GM21723 (cell line): ENCODE measurements around the gene CLSTN3.
A peak's percentile ranks its signal among the peaks of the same experiment; 100 is the strongest.

Source experiments
- ATAC-seq: cut with Tn5 transposase; IDR thresholded peaks from one replicate; pipeline ENCODE4 v1.9.1; 2021; ENCODE audit warnings: mild to moderate bottlenecking, moderate library complexity; ENCODE audit not compliant: unreplicated experiment

CLSTN3 gene

DNA sequence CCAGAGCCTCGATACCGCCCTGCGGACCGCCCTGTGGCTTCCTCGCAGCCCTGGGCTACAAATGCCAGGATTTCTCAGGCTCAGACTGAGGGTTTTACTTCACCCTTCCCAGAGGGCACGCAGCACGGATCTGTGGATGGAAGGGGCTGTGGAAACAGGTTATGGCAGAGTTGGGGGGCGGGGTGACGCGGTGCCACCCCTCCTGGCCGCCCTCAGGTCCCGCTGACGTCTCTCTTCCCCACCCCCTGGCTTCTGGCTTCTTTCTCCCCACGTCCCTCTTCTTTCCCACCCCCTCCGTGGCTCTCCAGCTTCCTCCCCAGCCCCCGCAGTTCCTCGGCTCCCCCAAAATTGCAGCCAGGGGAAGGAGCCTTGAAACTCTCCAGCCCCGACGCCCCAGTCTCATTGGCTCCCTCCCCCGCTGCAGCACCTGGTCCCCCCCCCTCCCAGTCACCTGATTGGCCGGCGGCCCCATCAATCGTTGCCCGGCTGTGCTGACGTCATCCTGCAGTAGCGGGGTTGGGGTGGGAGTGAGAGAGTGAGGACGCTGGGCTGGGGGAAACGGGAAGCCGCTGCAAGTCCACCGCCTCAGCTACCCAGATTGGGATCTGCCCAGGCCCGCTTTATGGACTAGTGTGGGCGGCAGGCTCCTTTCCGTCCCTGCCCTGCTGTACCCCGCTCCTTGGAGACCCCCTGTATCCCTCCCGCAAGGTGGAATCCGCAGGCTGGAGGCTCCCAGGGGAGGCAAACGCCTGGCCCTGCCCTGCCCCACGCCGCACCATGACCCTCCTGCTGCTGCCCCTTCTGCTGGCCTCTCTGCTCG lies at the start of gene CLSTN3:
TSS of gene CLSTN3 (plus strand) at position 500 of the 820 bp plus-strand sequence. CDS start at position 778, 278 bp downstream.
- ATAC-seq = peak; percentile 78

GRCh38 chr12:7081037-7081436 lies 49.1 kb upstream of the CLSTN3 start:
- no peak for ATAC-seq

GRCh38 chr12:7083125-7083524 lies 47.0 kb upstream of the CLSTN3 start:
- ATAC-seq = no peak

GRCh38 chr12:7089196-7089871 lies 40.8 kb upstream of the CLSTN3 start:
- ATAC-seq = no peak

GRCh38 chr12:7090222-7090998 lies 39.8 kb upstream of the CLSTN3 start:
- no peak for ATAC-seq

GRCh38 chr12:7091171-7091570 lies 39.0 kb upstream of the CLSTN3 start:
- no peak for ATAC-seq

GRCh38 chr12:7091660-7092228 lies 38.4 kb upstream of the CLSTN3 start:
- no peak for ATAC-seq

DNA sequence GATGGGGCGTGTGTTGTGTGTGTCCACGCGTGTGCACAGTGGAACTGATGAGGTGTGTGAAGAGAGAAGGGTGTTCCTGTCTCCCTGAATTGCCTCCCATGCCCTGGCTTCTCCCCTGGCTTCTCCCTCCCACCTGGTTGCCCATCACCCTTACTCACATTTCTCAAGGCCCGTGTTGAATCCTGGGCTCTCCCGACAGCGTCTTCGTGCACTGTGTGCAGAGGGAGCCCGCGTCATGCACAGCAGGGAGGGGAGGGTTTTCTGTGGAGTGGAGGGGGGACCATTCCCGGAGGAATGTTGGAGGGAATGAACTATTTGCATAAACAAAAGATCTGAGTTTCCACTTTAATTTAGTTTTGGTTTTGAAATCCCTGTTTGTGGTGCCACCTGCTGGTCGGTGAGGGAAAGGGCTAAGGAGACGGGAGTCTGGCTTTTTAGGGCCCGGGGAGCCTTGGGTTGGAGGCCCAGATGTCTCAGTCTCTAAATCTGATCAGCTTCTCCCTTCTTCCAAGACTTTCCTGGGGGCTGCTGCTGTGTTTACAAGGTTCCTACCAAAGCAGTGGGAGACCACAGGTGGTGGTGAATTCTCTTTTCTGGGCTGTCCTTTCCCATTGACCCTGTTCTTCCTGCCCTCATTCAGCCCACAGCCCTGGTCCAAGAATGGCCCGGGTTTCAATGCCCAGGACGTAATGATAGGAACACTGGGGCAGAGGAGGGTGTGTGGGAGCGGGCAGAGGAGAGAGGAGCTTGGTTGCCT lies 37.8 kb upstream of the CLSTN3 start, which contains the start of gene C1R:
TSS of gene C1R (minus strand) at position 217 of the 757 bp plus-strand sequence. CDS start at position 160, 57 bp downstream.
- ATAC-seq = no peak

GRCh38 chr12:7092986-7093460 lies 37.1 kb upstream of the CLSTN3 start:
- ATAC-seq = no peak

DNA sequence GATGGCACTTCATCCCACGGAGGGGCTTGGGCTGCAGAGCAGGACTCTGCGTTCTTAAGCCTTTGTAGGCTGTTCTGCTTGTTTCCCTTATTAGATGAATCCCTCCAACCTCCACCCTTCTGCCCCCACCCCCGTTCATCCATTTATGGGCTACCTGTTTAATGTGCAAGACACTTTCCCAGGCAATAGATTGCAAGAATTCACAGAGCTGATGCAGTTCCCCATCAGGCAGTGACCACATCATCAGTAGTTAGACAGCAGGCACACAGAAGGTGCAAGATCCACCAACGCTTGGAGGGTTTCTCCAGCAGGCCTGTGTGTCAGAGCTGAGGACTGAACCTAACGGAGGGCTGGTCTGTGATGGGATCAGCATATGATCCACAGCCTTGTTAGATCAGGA lies 36.7 kb upstream of the CLSTN3 start:
- ATAC-seq = no peak

- ATAC-seq = no peak
Observed at GRCh38 chr12:7093892-7094291, 36.3 kb upstream of the CLSTN3 start.

- ATAC-seq = no peak
Observed at GRCh38 chr12:7096006-7096932, 33.9 kb upstream of the CLSTN3 start.

DNA sequence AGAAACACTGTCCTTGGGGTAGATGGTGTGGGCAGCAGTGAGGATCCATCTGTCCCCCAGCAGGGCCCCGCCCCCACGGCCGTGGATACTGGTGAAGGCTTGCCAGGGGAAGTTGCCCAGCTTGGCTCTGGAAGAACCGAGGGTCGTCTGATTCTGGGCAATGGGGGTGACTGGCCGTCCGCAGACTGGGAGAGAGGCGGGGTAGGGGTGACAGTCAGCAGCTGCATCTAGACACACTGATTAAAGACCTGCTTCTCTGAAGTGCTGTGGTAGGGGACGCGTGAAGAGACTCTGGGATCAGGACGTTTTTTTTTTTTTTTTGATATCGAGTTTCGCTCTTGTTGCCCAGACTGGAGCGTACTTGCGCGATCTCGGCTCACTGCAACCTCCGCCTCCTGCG lies 33.2 kb upstream of the CLSTN3 start:
- ATAC-seq = no peak

DNA sequence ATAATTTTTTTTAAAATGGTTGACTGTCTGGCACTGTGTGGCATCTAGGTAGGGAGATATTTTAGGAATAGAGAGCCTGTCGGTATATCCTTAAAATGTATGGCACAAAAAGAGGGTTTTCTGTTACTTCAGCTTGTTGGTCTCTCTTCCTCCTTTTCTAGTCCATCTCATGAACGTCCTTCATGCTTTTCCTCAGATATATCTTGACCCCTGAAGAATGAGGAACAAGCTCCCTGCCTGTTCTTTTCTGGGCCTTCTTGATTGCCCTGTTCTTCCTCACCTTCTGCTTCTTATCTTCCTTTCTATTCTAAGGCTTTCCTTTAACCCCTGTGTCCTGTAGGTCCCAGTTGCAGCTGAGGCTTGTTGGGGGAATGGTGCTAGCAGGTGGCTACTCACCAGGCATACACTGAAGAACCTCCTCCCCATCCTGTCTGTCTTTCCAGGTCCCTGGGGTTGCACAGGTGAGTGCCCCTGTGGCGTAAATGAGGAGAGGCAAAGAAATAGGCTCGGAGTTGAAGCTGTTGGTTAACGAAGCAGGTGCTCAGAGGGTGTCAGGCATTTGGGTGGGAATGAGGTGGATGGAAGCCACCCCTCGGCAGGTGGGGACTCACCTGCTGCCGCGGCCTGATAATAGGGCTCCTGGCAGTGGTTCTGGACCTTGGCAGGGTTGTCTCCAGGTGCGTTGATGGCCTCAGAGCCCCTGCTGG lies 30.7 kb upstream of the CLSTN3 start:
- ATAC-seq = no peak

- no peak for ATAC-seq
Observed at GRCh38 chr12:7100239-7100638, 29.9 kb upstream of the CLSTN3 start.

DNA sequence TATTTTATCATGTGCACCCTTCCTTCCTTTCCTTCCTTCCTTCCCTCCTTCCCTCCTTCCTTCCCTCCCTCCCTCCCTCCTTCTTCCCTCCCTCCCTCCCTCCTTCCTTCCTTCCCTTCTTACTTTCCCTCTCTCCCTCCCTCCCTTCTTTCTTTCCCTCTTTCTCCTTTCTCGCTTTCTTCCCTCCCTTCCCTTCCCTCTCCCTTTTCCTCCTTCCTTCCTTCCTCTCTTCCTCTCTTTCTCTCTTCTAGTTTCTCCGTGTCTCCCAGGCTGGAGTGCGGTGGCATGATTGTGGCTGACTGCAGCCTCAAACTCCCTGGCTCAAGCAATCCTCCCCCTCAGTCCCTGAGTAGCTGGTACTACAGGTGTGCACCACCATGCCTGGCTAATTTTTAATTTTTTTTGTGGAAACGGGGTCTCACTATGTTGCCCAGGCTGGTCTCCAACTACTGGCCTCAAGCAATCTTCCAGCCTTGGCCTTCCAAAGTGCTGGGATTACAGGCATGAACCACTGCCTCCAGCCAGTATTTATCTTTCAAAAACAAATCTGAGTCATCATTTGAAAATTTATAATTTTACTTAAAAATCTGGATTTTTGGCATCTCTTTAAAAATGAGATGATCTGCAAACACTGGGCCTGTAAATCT lies 29.0 kb upstream of the CLSTN3 start:
- no peak for ATAC-seq

DNA sequence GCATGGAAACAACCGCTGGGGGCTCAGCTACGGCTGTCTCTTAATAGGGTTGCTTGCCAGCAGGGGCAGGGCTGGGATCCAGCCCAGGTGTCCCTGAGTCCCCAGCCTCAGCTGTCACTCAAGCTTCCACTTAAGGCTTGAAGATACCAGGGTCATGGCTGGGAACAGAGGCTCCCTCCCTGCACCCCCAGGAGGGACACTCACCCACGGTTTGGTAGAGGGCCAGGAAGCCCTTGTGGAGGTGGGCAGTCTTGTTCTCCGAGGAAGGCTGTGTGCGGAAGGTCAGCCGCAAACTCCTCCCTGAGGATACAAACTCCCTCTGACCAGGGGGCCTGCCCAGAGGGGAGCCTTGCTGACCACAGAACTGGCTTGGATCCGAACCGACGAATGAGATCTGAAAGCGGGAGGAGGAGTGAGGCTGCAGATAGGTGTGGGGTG lies 28.5 kb upstream of the CLSTN3 start:
- no peak for ATAC-seq

GRCh38 chr12:7102582-7102981 lies 27.6 kb upstream of the CLSTN3 start:
- no peak for ATAC-seq
